Stimulated activated CD4-positive, alpha-beta T cell treated with anti-CD3 and anti-CD28 coated beads, Interleukin-2, amount 100 ng/mL, for 48 hours (primary cell): ENCODE measurements around the gene SNX1.
"Not testable (repeated sequence)": the region's sequence is repeated elsewhere in the genome, so short reads cannot be mapped to it uniquely, and the experiment has no call there.

ENCODE experiments used
- DNase-seq, 2 donors: peaks; one replicate each; pipeline ENCODE4 v3.0.0-alpha.2; 2020

Gene SNX1, protein sequence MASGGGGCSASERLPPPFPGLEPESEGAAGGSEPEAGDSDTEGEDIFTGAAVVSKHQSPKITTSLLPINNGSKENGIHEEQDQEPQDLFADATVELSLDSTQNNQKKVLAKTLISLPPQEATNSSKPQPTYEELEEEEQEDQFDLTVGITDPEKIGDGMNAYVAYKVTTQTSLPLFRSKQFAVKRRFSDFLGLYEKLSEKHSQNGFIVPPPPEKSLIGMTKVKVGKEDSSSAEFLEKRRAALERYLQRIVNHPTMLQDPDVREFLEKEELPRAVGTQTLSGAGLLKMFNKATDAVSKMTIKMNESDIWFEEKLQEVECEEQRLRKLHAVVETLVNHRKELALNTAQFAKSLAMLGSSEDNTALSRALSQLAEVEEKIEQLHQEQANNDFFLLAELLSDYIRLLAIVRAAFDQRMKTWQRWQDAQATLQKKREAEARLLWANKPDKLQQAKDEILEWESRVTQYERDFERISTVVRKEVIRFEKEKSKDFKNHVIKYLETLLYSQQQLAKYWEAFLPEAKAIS

DNA sequence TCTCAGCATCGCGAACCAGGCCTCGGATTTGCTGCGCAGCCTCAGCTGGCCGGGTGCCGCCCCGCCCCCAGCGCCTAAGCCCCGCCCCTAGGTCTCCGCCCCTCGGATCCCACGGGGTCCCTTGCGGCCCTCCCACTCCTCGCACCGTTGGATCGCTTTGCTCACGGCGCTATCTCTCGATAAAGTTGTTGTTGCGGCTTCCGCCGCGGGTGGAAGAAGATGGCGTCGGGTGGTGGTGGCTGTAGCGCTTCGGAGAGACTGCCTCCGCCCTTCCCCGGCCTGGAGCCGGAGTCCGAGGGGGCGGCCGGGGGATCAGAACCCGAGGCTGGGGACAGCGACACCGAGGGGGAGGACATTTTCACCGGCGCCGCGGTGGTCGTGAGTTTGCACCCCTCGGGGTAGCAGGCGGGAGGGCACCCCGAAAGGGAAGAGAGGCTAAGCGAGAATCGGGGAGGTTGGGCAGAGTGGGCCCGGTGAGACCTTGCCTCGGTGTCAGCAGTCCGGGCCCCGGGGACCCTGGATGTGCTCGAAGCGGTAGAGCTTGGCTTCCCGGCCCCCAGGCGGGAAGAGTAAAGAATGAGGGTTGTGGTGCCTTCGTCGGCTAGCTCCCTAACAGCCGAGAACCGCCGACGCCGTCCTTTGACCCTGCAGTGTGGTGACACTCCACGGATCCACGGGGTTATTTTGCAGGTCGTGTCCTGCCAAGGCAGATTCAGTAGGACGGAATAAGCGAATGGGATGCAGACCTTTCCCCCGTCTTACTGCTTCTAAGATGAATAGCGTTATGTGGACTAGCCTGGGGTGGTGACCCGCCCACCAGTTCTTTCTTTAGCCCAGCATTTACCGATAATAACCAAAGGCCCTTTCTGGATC lies at the start of gene SNX1:
SNX1 (plus strand) TSS at position 188 of the 873 bp plus-strand sequence; CDS start at position 220, 32 bp downstream.
- DNase-seq = peak; percentile 91 to 96

DNA sequence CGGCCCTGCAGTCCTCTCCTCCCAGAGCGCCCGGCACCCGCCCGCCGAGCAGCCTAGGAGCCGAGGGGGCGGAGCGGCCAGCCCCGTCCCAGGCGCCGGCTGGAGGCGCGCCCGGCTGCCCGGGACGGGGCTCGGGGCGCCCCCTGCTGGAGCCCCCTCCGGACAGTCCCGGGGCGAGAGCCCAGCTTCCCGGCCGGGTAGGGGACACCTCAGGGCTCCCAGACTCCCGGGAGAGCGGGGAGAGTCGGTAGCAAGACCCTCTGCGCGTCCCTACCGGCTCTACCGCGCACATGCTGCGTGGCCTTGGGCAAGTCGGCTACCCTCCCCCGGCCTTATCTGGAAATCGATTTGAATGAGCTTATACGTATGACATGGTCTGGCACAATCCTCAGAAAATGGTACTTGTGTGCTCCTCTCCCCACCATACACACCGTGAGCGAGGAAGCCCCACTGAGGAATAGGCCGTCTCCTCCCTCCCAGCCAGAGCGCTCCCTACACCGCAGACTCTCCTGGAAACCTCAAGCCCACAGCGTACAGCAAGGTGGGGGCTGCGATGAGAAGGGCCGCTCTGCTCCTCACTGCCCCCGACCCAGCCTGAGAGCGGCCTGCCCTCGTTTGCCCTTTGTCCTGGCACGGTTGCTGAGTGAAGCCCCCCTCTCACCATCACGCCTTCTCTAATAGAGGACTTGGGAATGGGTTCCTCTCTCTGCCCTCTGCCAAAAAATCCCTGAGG lies 49.2 kb upstream of the SNX1 start, which contains the start of gene DAPK2:
DAPK2 (minus strand) TSS at position 65 of the 733 bp plus-strand sequence. CDS start 6,224 bp downstream, outside the sequence.
- peak; percentile 62 to 63 for DNase-seq

DNA sequence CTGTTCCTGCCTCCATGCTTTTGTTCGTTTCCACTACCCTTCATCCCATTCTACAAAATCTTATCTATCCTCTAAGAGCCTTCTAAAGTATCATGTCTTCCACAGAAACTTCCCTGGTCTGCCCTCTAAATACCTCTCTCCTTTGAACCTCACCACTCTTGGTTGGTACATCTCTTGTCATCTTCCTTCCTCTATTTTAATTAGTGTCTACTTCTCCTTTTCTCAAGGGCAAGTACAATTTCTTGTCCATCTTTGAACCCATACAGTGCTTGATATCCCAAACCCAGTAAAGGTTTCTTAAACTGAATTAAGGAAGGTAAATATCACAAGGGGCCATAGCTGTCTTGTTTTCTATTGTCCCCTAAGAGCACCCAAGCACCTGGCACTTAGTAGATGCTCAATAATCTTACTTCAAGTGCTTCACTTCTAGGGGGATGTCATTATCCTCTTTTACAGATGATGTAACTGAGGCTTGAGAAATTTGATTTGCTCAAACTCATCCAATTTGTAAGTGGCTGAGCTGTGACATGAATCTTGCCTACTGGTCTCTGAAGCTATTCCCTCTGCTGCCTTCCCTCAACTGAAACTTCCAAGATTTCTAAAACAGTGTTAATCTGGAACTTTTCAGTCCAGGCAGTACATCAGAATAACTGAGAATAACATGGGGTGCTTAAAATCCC lies 46.9 kb upstream of the SNX1 start:
- DNase-seq = no peak

DNA sequence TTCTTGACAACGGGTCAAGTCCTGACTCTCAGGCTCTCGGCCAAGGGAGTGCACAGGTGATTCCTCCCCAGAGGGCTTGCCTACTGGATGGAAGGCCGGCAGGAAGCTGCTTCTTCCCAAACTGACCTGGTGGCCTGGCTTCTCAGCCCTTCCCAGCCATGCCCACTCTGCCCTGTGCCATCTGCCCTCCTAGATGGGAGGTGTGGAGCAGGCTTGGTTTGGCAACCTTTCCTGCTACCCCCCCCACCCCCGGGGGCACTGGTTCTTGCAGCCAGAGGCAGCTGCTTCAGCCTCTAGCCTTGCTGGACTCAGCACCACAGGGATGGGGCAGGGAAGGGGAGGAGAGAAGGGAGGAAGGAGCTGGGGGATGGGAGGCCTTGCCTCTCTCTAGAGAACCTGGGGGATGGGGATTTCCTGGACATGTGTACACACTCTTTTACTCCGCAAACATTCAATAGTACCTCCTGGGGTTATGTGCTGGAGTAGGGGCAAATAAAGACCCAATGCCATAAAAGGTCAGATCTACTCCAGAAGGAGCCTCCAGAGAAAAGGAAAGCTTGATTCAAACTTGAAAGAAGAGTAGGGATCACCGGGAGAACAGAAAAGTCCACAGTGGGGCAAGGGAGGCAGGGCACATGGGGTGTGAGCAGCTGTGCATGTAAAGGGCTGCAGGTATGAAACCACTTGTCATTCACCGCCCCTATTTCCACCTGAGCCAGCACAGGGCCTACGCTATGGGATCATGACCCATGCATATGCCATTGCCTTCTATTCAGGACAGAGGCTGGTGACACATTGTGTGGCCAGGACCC lies 45.3 kb upstream of the SNX1 start:
- no peak for DNase-seq

DNA sequence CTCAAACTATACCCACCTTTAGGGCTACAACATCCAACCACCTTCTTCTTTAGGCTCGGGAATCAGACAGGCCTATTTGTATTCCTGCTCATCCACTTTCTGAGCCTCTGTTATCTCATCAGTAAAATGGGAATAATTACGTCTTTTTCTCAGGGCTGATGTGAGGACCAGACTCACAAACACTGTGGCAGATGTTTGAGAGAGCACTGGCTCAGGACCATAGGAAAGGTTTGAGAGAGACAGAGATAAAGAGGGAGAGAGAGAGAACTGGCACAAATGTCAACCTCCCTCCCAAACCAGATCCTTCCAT lies 44.7 kb upstream of the SNX1 start:
- DNase-seq = no peak

DNA sequence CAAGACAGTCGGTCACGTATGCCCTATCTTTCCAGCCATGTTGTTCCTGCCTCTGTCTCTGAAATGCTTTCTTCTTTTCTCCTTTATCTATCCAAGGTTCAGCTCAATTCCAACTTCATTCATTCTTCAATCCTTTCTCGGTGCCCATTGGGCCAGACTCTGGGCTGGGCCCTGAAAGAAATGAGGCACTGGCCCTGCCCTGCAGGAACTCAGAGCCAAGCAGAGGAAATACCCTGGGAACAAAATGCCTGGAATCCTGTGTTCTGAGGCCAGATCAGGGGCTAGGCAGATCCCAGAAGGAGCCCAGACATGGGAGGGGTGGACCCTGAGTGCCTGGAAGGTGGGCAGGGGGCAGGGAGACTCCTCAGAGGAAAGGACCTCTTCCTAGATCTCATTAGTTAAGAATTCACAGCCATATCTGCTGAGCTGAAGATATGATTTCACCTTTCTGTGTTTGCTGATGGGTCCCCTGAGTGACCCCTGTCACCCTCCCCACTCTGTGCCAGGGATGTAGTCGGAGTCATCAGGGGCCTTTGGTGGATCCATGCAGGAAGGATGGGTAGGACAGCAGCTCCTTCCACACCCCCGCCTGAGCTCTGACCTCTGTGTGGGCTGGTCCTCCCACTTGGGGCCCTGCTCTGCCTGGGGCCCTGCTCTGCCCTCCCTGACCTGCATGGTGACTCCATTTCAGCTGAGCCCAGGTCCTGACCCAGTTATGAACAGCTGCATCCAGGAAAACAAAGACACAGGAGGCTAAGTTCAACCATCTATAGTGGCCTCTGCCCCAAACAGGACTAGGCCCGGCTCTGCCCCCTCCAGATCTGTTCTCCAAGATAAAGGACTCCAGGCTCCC lies 44.1 kb upstream of the SNX1 start:
- DNase-seq = no peak

DNA sequence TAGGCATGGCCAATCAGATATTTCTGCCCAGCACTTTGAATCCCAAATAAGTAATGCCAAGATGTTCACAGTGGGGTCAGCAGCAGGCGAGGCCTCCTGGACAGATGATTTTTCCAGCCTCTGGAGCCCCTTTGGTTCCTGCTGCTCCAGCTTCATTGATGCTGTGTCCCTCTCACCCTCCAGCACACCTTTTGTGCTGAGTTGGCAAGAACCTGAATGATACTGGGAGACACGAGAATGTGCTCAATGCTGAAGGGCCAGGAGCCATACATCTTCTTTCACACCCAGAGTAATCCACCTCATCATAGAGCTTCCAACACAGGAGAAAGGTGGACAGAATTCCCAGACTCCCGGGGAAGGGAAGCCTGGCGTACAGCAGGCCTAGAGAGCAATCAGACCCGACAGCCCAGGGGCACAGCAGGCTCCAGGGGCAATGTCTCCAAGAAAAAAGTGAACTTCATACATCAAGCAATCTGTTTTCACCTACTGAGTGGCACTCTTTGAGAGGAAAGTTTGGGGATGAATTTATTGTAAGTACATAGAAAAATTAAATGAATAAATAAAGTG lies 42.8 kb upstream of the SNX1 start:
- no peak for DNase-seq

DNA sequence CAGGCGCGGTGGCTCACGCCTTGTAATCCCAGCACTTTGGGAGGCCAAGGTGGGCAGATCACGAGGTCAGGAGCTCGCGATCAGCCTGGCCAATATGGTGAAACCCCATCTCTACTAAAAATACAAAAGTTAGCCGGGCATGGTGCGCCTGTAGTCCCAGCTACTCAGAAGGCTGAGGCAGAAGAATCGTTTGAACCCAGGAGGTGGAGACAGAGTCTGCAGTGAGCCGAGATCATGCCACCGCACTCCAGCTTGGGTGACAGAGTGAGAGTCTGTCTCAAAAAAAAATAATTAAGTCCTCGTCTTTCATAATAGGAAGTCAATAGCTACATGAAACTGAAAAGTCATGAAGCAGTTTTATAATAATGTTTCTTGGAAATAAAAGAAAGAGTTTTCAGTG lies 42.1 kb upstream of the SNX1 start:
- DNase-seq = not testable (repeated sequence)

DNA sequence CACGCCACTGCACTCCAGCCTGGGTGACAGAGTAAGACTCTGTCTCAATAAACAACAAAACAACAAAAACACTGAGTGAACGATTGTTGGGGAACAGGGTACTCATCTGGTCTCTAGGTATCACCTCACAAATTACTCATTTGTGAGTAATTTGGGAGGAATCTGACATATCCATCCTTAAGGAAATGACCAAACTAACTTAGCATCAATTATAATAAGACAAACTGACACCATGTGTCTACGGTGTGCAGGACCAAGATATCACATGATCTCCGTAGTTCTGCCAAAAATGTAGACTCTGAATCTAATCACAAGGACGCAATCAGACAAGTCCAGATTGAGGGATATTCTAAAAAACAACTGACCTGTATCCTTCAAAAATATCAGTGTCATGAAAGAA lies 37.5 kb upstream of the SNX1 start:
- no peak for DNase-seq

DNA sequence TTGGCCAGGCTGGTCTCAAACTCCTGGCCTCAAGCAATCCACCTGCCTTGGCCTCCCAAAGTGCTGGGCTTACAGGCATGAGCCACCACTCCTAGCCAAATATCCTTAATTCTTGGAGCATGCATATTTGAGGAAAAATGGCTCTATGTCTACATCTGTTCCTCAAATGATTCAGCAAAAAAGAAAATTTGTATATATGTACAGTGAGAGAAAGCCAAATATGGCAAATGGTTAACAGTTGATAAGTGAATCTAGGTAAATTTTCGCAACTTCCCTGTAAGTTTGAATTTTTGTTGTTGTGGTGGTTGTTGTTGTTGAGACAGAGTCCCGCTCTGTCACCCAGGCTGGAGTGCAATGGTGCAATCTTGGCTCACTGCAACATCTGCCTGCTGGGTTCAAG lies 36.7 kb upstream of the SNX1 start:
- DNase-seq = not testable (repeated sequence)

DNA sequence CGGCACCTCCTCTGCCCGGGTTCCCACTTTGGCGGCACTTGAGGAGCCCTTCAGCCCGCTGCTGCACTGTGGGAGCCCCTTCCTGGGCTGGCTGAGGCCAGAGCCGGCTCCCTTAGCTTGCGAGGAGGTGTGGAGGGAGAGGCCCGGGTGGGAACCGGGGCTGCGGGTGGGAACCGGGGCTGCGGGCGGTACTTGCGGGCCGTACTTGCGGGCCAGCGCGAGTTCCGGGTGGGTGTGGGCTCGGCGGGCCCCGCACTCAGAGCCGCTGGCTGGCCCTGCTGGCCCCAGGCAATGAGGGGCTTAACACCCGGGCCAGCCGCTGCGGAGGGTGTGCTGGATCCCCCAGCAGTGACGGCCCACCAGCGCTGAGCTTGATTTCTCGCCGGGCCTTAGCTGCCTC lies 35.1 kb upstream of the SNX1 start:
- no peak for DNase-seq

DNA sequence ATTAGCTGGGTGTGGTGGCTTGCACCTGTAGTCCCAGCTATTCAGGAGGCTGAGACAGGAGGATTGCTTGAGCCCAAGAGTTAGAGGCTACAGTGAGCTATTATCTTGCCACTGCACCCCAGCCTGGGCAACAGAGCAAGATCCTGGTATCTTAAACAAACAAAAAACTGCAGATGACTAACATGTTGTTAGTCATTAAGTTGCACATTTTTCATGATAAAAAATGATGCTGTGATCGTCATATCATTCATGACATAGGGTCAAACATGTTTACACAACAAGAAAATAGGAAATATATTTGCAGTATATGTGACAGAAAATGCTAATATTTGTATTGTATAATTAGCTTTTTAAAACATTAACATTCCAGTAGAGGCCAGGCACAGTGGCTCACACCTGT lies 29.3 kb upstream of the SNX1 start:
- DNase-seq = no peak

DNA sequence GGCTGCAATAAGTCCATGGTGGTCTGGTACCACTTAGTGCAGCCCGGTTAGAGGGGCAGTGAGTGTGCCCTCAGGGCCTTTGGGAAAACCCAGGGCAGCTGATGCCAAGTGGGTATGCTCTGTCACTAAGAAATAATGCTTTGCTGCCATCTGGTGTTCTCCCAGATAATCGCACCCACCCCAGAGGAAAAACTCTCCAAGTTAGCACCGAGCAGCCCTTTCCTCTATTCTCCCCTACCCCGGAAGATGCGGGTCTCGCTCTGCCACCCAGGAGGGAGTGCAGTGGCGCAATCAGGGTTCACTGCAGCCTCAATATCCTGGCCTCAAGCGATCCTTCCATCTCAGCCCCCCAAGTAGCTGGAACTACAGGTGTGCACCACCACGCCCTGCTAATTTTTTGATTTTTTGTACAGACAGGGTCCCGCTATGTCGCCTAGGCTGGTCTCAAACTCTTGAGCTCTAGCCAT lies 28.2 kb upstream of the SNX1 start:
- DNase-seq = peak; percentile 65 to 66

DNA sequence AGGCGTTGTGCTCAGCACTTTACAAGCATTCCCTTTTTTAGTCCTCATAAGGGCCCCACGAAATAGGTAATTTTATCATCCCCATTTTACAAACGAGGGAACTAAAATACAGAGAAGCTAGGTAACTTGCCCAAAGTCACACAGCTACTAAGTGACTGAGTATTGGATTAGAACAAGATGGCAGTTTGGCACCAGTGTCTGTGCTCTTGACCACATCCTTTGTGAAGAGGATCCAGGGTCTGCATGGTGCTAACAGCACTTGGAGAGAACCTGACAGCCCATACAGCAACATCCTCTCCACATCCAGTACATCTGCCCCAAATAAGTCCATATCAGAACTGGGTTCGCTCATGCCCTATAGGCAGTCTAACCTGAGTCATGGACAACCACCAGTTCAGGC lies 27.6 kb upstream of the SNX1 start:
- no peak for DNase-seq

DNA sequence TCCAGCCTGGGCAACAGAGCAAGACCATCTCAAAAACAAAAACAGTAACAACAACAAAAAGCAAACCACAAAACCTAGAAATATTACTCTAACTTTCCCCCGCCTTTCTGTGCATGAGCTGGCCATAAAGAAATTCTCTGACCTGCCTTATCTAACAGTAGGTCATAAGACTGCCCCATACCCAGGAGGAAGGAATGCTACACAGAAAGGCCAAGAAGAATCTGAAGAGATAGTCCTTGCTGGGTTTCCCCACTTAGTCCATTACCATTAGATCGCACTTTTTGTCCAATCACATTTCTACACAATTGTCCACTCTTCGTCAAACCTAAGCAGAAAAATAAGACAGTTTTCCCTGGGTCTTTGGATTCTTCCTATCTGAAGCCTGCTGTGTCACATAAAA lies 25.7 kb upstream of the SNX1 start:
- no peak for DNase-seq

DNA sequence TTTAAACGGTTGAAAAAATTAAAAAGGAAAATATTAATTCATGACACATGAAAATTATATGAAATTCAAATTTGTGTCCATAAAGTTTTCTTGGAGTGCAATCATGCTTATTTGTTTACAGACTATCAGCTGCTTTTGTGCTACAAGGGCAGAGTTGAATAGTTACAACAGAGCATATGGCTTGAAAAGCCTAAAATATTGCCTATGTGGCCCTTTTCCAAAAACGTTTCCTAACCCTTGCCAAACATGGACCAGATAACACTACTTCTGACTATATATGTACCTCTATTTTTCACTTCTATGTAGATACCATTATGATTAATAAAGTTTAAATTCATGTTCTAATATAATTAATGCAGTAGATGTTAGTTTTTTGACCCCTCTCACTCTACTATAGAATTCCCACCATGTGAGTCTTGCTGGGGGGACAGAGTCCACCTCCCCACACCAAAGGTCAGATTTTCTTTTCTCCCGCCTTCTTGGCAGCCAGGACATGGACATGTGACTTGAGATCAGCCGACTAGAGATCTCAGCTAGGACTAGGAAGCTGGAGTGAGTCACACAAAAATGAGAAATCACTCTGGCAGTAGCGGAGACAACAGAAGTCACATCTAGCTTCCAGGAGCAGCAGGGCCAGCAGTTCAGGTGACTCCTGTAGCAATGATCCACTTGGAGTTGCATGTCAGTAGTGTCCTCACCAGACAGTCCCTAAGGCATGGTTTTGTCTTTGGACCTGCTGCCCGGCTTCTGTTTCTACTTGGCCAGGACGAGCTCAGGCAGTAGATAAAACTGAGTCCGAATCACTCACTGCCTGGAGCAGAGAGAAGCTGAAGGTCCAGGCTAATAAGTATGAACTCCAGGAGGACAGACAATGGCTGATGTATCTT lies 24.6 kb upstream of the SNX1 start:
- no peak for DNase-seq

DNA sequence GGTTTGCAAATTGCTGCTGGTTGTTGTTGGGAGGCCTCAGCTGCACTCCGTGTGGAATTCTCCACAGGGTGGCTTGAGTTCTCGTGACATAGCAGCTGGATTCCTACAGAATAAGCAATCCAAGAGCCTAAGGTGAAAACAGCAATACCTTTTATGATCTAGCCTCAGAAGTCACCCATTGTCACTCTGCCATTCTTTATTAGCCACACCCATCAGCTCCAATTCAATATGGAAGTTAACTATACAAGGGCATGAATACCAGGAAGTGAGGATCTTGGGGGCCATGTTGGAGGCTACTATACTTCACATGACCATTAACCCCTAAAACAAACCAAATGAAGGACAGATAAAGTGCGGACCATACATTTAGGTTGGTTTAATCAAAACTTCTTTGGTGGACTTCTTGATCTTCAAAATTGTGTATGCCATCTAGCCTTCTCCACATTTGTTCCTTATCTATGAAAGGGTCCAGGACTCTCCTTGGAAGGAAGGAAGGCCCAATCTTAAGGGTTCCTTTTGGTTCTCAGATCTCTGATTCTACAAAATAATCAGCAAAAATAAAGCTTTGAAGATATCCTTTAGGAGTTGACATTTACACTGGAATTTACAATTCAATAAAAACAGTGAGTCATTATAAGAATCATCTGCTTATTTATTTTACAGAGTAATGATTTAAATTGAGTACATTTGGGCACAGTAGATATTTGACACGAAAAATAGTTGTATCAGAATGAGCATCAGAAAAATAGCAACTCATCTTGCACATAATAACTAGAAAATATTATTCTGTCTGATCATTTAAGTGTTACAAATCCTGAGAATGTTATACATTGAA lies 23.6 kb upstream of the SNX1 start:
- DNase-seq = no peak

DNA sequence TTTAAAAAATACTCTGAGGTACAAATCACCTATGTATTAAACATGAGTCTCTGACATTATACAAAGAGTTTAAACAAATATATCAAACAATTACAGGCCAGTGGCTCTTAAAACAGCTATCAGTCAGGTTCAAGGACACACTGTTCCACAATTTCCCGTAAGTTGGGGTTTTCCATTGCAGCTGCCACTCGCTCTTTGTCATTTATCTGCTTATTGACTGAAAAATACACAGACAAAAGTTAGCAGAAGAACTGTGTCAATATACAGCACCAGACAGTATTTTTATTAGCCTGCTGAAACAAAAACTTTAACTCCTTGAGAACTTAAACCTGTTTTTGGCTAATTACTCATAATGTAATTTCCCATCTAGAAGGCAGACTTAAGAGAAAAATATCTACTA lies 23.0 kb upstream of the SNX1 start:
- DNase-seq = no peak
